Activated CD4-positive, alpha-beta T cell treated with anti-CD3 and anti-CD28 coated beads, Interleukin-2, amount 10 ng/mL, durations not matched to agents 7 days and 5 days (primary cell): Measurements from ENCODE around the gene EME1. TPM values are rescaled to one million over a fixed set of nuclear protein-coding genes. Genes with fewer than 3 reads are reported as not detected.
A peak's percentile ranks its signal among the peaks of the same experiment; 100 is the strongest.

Experiments
- CTCF ChIA-PET: fragments of 350-600 bp; sonication (Branson Sonifier 250); formaldehyde crosslinking; loops from one replicate; lab custom pipeline; 2021; ENCODE audit warnings: antibody characterized with exemption; lab: Charles Lee
- POLR2A ChIA-PET: fragments of 350-600 bp; sonication (Branson Sonifier 250); formaldehyde crosslinking; loops from one replicate; lab custom pipeline; 2021; ENCODE audit warnings: antibody characterized with exemption; lab: Charles Lee
- DNase-seq: peaks from one replicate; pipeline ENCODE4 v3.0.0-alpha.2; 2020
- H3K27ac Mint-ChIP-seq: one replicate; pipeline ENCODE4 v1.8.0; 2021; ENCODE audit warnings: mild to moderate bottlenecking, moderate library complexity, mixed read lengths
- H3K27me3 Mint-ChIP-seq: one replicate; pipeline ENCODE4 v1.8.0; 2021; ENCODE audit warnings: mixed read lengths
- H3K36me3 Mint-ChIP-seq: one replicate; pipeline ENCODE4 v1.8.0; 2021; ENCODE audit warnings: low read depth, mixed read lengths
- H3K4me1 Mint-ChIP-seq: one replicate; pipeline ENCODE4 v1.8.0; 2021; ENCODE audit warnings: mixed read lengths
- H3K4me3 Mint-ChIP-seq: one replicate; pipeline ENCODE4 v1.8.0; 2021; ENCODE audit warnings: mild to moderate bottlenecking, moderate library complexity, mixed read lengths
- H3K9me3 Mint-ChIP-seq: one replicate; pipeline ENCODE4 v1.8.0; 2021; ENCODE audit warnings: mixed read lengths
- total RNA-seq, 2 experiments: library from RNA; stranded (reverse); gene quantifications; one replicate each; pipeline ENCODE4 v1.2.3, GENCODE V29; 2021

The EME1 gene
- total RNA-seq, 2 experiments from 2014 or later = 19.9 to 21.8 TPM

DNA sequence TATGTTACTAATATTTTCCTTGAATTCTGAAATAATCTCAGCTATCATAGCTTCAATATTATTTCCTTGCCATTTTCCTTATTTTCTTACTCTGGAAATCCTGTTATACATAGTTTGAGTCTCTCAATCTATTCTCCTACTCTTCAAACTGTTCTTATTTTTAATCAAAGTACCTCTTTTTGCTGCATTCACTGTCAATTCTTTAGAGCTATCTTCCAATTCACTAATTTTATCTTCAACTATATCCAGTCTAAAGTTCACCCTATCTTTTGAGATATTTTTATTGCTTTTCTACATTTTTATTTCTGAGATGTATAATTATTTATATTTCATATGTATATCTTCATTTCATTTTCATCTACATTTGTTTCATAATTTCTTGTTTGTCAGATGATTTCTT lies 34.4 kb upstream of the EME1 start:
- ChIA-PET CTCF (no interaction called here), POLR2A (no interaction called here)
- Mint-ChIP-seq H3K4me1 (peaks cover 4% of the 10 kb centered on the region), H3K4me3 (no peak overlapping the region), H3K9me3 (peaks cover 6% of the 10 kb centered on the region), H3K36me3 (peaks cover 2% of the 10 kb centered on the region), H3K27ac (no peak overlapping the region), H3K27me3 (no peaks in the 10 kb centered on the region)
- DNase-seq = no peak

DNA sequence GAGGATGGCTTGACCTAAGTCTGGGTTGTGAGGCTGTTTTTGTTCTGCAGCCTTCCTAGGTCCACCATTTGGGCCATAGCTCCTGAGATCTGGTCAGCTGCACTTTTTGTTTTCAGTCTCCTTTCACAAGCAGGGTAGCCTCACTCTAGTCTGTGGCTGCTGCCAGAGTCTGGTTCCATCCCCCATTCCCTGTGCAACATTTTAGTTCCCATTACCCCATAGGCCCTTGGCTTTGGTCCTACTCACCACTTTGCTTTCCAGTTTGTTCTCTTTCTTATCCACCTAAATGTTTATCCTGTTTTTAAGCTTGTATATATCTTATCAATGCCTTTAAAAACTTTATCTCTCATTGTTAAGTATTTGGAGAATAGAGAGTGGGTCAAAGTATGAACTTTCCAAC lies 33.6 kb upstream of the EME1 start:
- no peaks in the 10 kb centered on the region for H3K27me3 Mint-ChIP-seq
- H3K27ac Mint-ChIP-seq = no peak overlapping the region
- no peaks in the 10 kb centered on the region for H3K4me1 Mint-ChIP-seq
- peaks cover 6% of the 10 kb centered on the region for H3K9me3 Mint-ChIP-seq
- DNase-seq = no peak
- H3K4me3 Mint-ChIP-seq = no peak overlapping the region
- ChIA-PET POLR2A (no interaction called here), CTCF (interaction anchor here (1.1 to 1.3 kb wide), 2 partner anchors 15 to 58 kb away, joined by 3 read pairs; partner anchors contain the start of gene LRRC59)
- H3K36me3 Mint-ChIP-seq = peaks cover 2% of the 10 kb centered on the region

DNA sequence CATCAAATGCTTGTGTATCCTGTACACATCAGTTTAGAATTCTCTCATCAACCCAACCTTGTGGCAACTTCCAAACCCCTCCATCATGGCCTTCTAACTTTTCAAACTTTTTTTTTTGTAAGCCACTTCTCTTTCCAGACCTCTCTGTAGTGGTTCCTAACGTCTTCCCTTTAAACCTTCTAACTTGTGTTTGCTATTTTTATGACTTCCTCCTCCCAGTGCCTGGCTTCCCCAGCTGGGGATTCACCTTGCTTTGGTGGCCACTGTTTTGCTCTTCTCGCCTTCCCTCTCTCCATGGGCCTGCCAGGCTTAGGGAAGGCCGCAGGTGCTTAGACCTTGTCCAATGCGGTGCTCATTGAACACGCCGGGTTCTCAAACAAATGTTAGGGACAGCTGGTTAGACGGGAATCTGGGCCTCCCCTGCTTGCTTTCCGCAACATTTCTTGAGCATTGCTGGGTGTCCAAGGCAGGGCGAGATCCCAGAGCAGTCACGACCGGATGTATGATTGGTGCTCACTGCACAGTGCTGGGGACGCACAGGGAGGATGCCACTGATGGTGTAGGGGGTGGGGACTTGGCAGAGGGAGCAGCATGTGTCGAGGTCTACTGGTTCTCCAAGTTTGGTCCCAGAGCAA lies 28.2 kb upstream of the EME1 start:
- CTCF ChIA-PET = interaction anchor here (1.1 to 5.5 kb wide), 4 partner anchors 13 to 53 kb away, joined by 3 to 28 read pairs (median 10); partner anchors contain the start of gene LRRC59
- H3K27ac Mint-ChIP-seq = peak overlapping the region; percentile 77
- H3K36me3 Mint-ChIP-seq = no peaks in the 10 kb centered on the region
- H3K4me3 Mint-ChIP-seq = peak overlapping the region; percentile 70
- H3K9me3 Mint-ChIP-seq = no peaks in the 10 kb centered on the region
- POLR2A ChIA-PET = no interaction called here
- H3K4me1 Mint-ChIP-seq = peaks cover 35% of the 10 kb centered on the region
- no peaks in the 10 kb centered on the region for H3K27me3 Mint-ChIP-seq
- no peak for DNase-seq

- Mint-ChIP-seq H3K4me1 (peaks cover 35% of the 10 kb centered on the region), H3K36me3 (no peaks in the 10 kb centered on the region), H3K4me3 (peak within 1 kb of the TSS; percentile 88), H3K27me3 (no peaks in the 10 kb centered on the region), H3K9me3 (no peaks in the 10 kb centered on the region), H3K27ac (peak within 1 kb of the TSS; percentile 96)
- peak; percentile 90 for DNase-seq
- ChIA-PET POLR2A (no interaction called here), CTCF (interaction anchor here (0.5 to 5.5 kb wide), 6 partner anchors 14 to 184 kb away, joined by 3 to 28 read pairs (median 3); partner anchors contain the start of gene LRRC59)
Observed at GRCh38 chr17:50345432-50346312, 27.4 kb upstream of the EME1 start, which contains the start of gene XYLT2. Gene XYLT2, plus strand, starts transcription at chr17:50346126. Its CDS starts 15 bp downstream, at chr17:50346141.

DNA sequence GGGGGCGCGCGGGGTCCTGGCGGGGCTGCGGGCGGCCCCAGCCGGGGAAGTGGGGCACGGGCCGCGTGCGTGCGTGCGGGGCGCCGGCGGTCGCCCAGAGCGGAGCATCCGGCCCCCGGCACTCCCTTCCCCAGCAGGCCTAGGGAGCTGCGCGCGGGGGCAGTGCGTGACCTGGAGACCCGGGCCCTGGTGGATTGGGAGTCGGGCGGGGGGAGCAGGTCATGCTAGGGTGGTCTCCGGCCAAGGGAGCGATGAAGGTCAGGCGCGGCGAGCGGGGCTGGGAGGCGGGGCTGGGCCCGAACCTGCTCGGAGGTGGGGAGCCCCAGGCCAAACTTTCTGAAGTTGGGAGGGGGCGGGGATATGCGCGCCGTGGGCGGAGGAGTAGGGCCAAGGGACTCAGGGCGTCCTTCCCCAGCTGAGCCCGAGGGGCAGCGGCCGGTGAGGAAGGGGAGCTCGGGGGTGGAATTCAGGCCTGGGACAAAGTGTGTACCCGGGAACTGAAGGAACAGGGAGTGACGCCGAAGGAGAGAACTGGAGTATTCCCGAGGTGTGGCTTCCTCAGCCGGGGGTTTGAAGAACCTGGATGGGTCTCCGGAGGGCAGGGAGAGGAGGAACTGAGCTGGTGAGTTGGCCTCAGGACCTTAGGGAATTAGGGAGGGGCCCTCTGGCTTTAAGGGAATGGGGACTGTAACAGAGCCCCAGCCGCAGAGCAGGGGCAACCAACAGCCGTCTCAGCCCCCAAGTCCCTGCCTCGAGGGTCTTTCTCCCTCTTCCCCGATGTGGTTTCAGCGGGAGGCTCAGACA lies 26.5 kb upstream of the EME1 start:
- peak overlapping the region; percentile 92 for H3K27ac Mint-ChIP-seq
- peak overlapping the region; percentile 88 for H3K4me3 Mint-ChIP-seq
- CTCF ChIA-PET = interaction anchor here (0.7 to 5.5 kb wide), 5 partner anchors 15 to 1488 kb away, joined by 3 to 28 read pairs (median 3); partner anchors contain the start of gene LRRC59
- POLR2A ChIA-PET = no interaction called here
- DNase-seq = peak; percentile 47
- peaks cover 35% of the 10 kb centered on the region for H3K4me1 Mint-ChIP-seq
- no peaks in the 10 kb centered on the region for H3K9me3 Mint-ChIP-seq
- H3K36me3 Mint-ChIP-seq = no peaks in the 10 kb centered on the region
- H3K27me3 Mint-ChIP-seq = no peaks in the 10 kb centered on the region

DNA sequence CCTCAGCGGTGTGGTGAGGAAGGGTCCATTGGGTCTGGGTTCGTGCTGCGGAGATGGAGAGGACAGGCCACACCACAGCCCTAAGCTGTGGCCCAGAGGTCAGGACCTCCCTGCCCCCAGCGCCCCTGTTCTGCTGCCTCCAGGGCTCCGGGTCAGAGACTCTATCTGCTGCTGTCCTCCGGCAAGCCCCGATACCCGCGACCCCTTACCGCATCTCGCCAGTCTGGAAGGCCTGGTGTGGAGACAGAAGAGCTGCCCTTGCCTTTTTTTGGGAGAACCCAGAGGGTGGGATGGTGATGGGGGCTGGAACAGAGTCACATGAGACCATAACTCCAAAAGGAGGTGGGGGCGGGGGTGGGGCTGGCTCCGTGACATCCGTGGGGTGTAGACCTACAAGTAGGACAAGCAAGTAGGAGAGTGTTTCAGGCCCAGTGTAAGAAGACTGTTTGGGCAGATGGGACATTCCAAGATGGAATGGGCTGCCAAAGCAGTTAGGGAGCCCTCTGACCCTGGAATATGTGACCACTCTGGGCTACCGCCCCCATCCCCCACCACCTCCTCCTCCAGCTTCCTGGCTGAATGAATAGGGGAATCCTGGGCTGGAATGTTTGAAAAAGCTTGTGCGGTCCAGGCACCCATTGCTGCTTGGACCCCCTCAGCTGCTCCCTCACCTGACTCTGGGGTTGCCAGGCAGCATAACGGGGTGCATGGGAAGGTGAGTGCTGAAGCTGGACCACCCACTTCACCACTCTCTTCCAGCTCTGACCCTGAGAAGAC lies 25.7 kb upstream of the EME1 start:
- DNase-seq = no peak
- Mint-ChIP-seq H3K4me1 (peaks cover 36% of the 10 kb centered on the region), H3K4me3 (peak overlapping the region; percentile 88), H3K27ac (peak overlapping the region; percentile 92), H3K9me3 (no peaks in the 10 kb centered on the region), H3K36me3 (no peaks in the 10 kb centered on the region), H3K27me3 (no peaks in the 10 kb centered on the region)
- POLR2A ChIA-PET = no interaction called here
- CTCF ChIA-PET = interaction anchor here (0.7 to 5.5 kb wide), 3 partner anchors 15 to 1489 kb away, joined by 3 to 28 read pairs (median 14); partner anchors contain the start of gene LRRC59

GRCh38 chr17:50347894-50348291 lies 25.1 kb upstream of the EME1 start:
- peak overlapping the region; percentile 88 for H3K4me3 Mint-ChIP-seq
- DNase-seq = no peak
- H3K9me3 Mint-ChIP-seq = no peaks in the 10 kb centered on the region
- H3K27me3 Mint-ChIP-seq = no peaks in the 10 kb centered on the region
- CTCF ChIA-PET = interaction anchor here (1.1 to 5.5 kb wide), 7 partner anchors 10 to 50 kb away, joined by 3 to 28 read pairs (median 3); partner anchors contain the start of gene LRRC59
- H3K27ac Mint-ChIP-seq = peak overlapping the region; percentile 64
- H3K36me3 Mint-ChIP-seq = no peaks in the 10 kb centered on the region
- POLR2A ChIA-PET = no interaction called here
- H3K4me1 Mint-ChIP-seq = peaks cover 36% of the 10 kb centered on the region

DNA sequence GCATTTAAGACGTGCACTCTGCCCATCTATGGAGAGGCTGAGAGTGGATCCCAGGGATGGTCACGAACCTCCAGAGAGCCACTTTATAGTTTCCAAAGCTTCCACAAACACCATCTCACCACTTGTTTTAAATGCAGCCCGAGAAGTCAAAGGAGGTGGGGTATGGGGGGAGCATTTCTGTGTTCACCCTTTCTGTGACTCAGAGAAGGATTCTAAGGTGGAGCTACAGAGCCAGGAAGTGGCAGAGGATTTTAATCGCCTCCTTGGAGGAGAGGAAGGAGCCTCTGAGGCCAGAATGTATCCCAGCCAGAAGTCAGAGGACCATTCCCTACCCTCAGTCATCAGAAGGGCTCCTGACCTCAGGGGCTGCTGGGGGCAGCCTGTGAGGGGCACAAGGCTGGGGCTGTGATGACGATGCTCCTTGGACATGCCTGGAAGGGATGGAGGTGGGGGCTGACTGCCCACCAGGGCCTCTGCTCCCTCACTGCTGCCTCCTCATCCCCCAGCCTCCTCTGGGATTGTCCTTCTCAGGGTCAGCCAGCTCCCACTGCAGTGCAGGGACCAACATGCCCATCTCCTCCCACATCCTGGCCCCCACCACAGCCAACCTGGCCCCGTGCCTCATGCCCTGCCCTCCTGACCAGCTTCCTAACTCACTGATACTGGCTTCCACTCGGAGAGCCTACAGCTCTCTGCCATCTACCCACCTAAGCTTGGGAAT lies 24.3 kb upstream of the EME1 start:
- Mint-ChIP-seq H3K4me3 (no peak overlapping the region), H3K9me3 (no peaks in the 10 kb centered on the region), H3K27me3 (no peaks in the 10 kb centered on the region), H3K36me3 (no peaks in the 10 kb centered on the region), H3K4me1 (peaks cover 36% of the 10 kb centered on the region), H3K27ac (no peak overlapping the region)
- DNase-seq = no peak
- POLR2A ChIA-PET = no interaction called here
- CTCF ChIA-PET = interaction anchor here (1.1 to 5.5 kb wide), 6 partner anchors 9 to 49 kb away, joined by 3 to 28 read pairs (median 3); partner anchors contain the start of gene LRRC59

DNA sequence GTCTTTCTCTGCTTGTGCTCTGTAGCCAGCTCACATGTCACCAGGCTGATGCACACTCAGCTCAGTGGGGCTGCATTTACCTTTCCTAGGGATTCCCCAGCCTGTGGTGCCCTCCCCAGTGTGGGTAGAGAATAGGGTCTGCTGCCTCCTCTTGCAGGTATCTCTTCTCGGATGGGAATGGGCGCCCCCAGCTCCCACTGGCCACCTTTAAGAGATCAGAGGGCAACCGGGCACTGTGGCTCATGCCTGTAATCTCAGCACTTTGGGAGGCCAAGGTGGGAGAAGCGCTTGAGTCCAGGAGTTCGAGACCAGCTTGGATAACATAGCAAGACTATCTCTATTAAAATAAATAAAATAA lies 23.8 kb upstream of the EME1 start:
- Mint-ChIP-seq H3K4me1 (peaks cover 36% of the 10 kb centered on the region), H3K27me3 (no peaks in the 10 kb centered on the region), H3K9me3 (no peaks in the 10 kb centered on the region), H3K36me3 (peaks cover under 1% of the 10 kb centered on the region), H3K4me3 (no peak overlapping the region), H3K27ac (no peak overlapping the region)
- CTCF ChIA-PET = interaction anchor here (0.6 to 5.5 kb wide), 8 partner anchors 9 to 48 kb away, joined by 3 to 28 read pairs (median 3); partner anchors contain the start of gene LRRC59
- POLR2A ChIA-PET = no interaction called here
- no peak for DNase-seq

DNA sequence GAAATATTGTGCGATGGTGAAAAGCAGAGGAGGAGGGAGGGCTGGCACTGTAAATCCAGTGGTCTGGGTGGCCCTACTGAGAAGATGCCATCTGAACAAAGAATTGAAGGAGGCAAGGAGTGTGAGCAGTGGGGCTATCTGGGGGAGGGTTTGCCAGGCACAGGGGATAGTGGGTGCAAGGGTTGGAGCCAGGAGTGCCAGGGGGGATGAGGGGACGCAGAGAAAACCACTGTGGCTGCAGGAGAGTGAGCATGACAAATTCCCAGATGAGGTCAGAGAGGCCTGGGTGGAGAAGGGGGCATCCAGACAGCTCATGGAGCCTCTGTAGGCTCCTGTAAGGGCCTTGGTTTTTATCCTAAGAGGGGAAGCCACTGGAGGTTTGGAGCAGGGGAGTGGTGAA lies 22.3 kb upstream of the EME1 start:
- ChIA-PET POLR2A (no interaction called here), CTCF (interaction anchor here (0.7 to 2.1 kb wide), 4 partner anchors 9 to 46 kb away, joined by 3 to 6 read pairs (median 3); partner anchors contain the start of gene LRRC59)
- H3K9me3 Mint-ChIP-seq = no peaks in the 10 kb centered on the region
- peaks cover 27% of the 10 kb centered on the region for H3K4me1 Mint-ChIP-seq
- peaks cover 3% of the 10 kb centered on the region for H3K36me3 Mint-ChIP-seq
- no peaks in the 10 kb centered on the region for H3K27me3 Mint-ChIP-seq
- no peak overlapping the region for H3K4me3 Mint-ChIP-seq
- DNase-seq = no peak
- H3K27ac Mint-ChIP-seq = peak overlapping the region; percentile 62

DNA sequence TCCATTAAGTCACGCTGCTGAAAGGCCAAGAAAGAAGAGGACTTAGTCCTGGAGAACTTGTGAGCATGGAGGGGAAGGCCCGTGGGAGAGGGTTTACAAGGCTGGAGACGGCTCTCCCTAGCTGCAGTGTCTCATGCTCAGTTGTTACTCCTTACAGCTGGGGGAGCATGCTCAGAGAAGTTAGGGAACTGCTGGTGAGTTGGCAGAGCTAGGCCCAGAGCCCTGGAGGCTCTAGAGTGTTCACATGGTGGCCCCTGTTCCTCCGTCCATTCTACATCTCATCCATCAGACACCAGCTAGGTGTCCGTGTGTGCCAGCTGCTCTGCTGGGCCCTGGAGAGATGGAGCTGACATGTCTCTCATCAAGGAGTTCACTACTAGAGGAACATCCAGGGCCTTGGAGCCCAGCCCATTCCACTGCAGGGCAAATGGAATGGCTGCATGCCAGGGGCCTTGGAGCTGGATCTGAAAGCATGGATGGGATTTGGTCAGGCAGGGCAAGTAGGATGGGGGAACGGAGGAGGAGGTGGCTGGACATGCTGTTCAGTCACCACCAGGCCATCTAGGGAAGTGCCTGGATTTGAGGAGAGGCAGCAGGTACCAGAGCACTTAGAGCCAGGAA lies 20.8 kb upstream of the EME1 start:
- no peak overlapping the region for H3K4me3 Mint-ChIP-seq
- peak overlapping the region; percentile 47 for H3K27ac Mint-ChIP-seq
- no peaks in the 10 kb centered on the region for H3K9me3 Mint-ChIP-seq
- H3K36me3 Mint-ChIP-seq = peaks cover 3% of the 10 kb centered on the region
- POLR2A ChIA-PET = no interaction called here
- peaks cover 19% of the 10 kb centered on the region for H3K4me1 Mint-ChIP-seq
- CTCF ChIA-PET = interaction anchor here (0.6 to 2.1 kb wide), 4 partner anchors 9 to 133 kb away, joined by 3 to 6 read pairs (median 4); no protein-coding TSS in a partner anchor
- DNase-seq = no peak
- no peaks in the 10 kb centered on the region for H3K27me3 Mint-ChIP-seq
